Measurements from ENCODE around the gene SEC11C. TPM values are rescaled to one million over a fixed set of nuclear protein-coding genes. Genes with fewer than 3 reads are reported as not detected.
A peak's percentile ranks its signal among the peaks of the same experiment; 100 is the strongest.

SEC11C gene
- total and polyA plus RNA-seq, 2 of the 13 experiments (the other 11 are each of a cell fraction or from before 2014, with no cell fraction given): 71.9 to 297 TPM

DNA sequence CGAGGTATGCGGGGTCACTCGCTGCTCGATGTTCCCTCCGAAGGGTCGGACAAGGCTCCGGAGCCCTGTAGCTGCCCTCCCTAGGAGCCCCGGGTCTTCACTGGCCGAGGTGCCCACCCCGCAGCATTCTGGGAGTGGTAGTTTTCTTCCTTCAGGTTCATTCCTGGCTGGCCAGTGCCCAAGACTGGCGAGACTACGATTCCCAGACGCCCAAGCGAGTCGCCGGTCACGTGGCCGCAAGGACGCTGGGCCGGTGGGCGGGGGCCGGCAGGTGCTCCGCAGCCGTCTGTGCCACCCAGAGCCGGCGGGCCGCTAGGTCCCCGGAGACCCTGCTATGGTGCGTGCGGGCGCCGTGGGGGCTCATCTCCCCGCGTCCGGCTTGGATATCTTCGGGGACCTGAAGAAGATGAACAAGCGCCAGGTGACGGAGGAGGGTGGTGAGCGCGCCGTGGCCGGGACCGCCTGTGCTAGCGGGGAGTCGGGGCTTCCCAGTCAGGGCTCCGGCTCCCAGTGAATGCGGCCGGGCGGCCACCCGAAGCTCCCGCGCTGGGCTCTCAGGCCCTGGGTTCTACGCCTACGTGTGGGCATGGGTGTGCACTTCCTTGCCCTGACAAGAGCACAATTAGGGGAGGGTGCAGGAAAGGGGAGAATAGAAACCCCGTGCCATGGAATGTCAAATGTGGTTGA lies at the start of gene SEC11C (continued):
- TF ChIP-seq, protein P1, sequence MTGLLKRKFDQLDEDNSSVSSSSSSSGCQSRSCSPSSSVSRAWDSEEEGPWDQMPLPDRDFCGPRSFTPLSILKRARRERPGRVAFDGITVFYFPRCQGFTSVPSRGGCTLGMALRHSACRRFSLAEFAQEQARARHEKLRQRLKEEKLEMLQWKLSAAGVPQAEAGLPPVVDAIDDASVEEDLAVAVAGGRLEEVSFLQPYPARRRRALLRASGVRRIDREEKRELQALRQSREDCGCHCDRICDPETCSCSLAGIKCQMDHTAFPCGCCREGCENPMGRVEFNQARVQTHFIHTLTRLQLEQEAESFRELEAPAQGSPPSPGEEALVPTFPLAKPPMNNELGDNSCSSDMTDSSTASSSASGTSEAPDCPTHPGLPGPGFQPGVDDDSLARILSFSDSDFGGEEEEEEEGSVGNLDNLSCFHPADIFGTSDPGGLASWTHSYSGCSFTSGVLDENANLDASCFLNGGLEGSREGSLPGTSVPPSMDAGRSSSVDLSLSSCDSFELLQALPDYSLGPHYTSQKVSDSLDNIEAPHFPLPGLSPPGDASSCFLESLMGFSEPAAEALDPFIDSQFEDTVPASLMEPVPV (CRISPR knock-in tag; IDR thresholded peaks at IDR 0.05): peak; percentile 84; the same call in 1 of the 2 replicates
- TF ChIP-seq ZNF879 (CRISPR knock-in tag; IDR thresholded peaks at IDR 0.05) (no peak), ZNF235 (CRISPR knock-in tag; IDR thresholded peaks at IDR 0.05; ENCODE audit: borderline replicate concordance) (no peak), ZNF260 (CRISPR knock-in tag; IDR thresholded peaks at IDR 0.05; ENCODE audit: borderline replicate concordance, low read depth) (no peak), SAP130 (CRISPR knock-in tag; IDR thresholded peaks at IDR 0.05; ENCODE audit: low read depth) (peak; percentile 85), HMG20A (CRISPR knock-in tag; IDR thresholded peaks at IDR 0.05; ENCODE audit: borderline replicate concordance) (no peak), ZNF549 (CRISPR knock-in tag; IDR thresholded peaks at IDR 0.05) (no peak), ZNF136 (CRISPR knock-in tag; IDR thresholded peaks at IDR 0.05; ENCODE audit: low read depth) (0 out of 2 replicates have a peak, but pooled peaks have one; percentile 38), NCOA5 (CRISPR knock-in tag; IDR thresholded peaks at IDR 0.05) (no peak), ZMYM3 (CRISPR knock-in tag; IDR thresholded peaks at IDR 0.05) (0 out of 2 replicates have a peak, but pooled peaks have one; percentile 6), GATA4 (IDR thresholded peaks at IDR 0.05; ENCODE audit: borderline replicate concordance, low read depth) (no peak), KLF11 (CRISPR knock-in tag; IDR thresholded peaks at IDR 0.05) (no peak), HOXA3 (CRISPR knock-in tag; IDR thresholded peaks at IDR 0.05) (no peak; the same call in 1 of the 2 replicates), SALL2 (CRISPR knock-in tag; IDR thresholded peaks at IDR 0.05) (peak; percentile 66; the same call in 1 of the 2 replicates), TEAD3 (CRISPR knock-in tag; optimal IDR thresholded peaks at IDR 0.05; ENCODE audit: borderline replicate concordance) (no peak), GLI4 (CRISPR knock-in tag; IDR thresholded peaks at IDR 0.05; ENCODE audit: borderline replicate concordance) (no peak; the same call in 1 of the 2 replicates), TRAFD1 (CRISPR knock-in tag; IDR thresholded peaks at IDR 0.05; ENCODE audit: borderline replicate concordance) (no peak), GPN1 (CRISPR knock-in tag; IDR thresholded peaks at IDR 0.05; ENCODE audit: borderline replicate concordance) (no peak), ZNF282 (IDR thresholded peaks at IDR 0.05; ENCODE audit: partially characterized antibody) (no peak), ZNF572 (CRISPR knock-in tag; IDR thresholded peaks at IDR 0.05) (peak; percentile 8; the same call in 1 of the 2 replicates), TGIF2 (CRISPR knock-in tag; IDR thresholded peaks at IDR 0.05) (no peak; the same call in none of the 2 replicates)
- TF ChIP-seq, protein P2, sequence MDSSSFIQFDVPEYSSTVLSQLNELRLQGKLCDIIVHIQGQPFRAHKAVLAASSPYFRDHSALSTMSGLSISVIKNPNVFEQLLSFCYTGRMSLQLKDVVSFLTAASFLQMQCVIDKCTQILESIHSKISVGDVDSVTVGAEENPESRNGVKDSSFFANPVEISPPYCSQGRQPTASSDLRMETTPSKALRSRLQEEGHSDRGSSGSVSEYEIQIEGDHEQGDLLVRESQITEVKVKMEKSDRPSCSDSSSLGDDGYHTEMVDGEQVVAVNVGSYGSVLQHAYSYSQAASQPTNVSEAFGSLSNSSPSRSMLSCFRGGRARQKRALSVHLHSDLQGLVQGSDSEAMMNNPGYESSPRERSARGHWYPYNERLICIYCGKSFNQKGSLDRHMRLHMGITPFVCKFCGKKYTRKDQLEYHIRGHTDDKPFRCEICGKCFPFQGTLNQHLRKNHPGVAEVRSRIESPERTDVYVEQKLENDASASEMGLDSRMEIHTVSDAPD (CRISPR knock-in tag; IDR thresholded peaks at IDR 0.05): no peak
- TF ChIP-seq, protein P3, sequence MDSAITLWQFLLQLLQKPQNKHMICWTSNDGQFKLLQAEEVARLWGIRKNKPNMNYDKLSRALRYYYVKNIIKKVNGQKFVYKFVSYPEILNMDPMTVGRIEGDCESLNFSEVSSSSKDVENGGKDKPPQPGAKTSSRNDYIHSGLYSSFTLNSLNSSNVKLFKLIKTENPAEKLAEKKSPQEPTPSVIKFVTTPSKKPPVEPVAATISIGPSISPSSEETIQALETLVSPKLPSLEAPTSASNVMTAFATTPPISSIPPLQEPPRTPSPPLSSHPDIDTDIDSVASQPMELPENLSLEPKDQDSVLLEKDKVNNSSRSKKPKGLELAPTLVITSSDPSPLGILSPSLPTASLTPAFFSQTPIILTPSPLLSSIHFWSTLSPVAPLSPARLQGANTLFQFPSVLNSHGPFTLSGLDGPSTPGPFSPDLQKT (CRISPR knock-in tag; IDR thresholded peaks at IDR 0.05; ENCODE audit: borderline replicate concordance): no peak; the same call in 1 of the 2 replicates
- TF ChIP-seq, protein P4, sequence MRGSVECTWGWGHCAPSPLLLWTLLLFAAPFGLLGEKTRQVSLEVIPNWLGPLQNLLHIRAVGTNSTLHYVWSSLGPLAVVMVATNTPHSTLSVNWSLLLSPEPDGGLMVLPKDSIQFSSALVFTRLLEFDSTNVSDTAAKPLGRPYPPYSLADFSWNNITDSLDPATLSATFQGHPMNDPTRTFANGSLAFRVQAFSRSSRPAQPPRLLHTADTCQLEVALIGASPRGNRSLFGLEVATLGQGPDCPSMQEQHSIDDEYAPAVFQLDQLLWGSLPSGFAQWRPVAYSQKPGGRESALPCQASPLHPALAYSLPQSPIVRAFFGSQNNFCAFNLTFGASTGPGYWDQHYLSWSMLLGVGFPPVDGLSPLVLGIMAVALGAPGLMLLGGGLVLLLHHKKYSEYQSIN (CRISPR knock-in tag; IDR thresholded peaks at IDR 0.05; ENCODE audit: borderline replicate concordance): no peak
